HG03571 (cell line): Measurements from ENCODE around the gene ASB16.
A peak's percentile ranks its signal among the peaks of the same experiment; 100 is the strongest.

Experiments used
- ATAC-seq: cut with Tn5 transposase; IDR thresholded peaks from one replicate; pipeline ENCODE4 v1.9.1; 2021; ENCODE audit not compliant: unreplicated experiment

The ASB16 gene

DNA sequence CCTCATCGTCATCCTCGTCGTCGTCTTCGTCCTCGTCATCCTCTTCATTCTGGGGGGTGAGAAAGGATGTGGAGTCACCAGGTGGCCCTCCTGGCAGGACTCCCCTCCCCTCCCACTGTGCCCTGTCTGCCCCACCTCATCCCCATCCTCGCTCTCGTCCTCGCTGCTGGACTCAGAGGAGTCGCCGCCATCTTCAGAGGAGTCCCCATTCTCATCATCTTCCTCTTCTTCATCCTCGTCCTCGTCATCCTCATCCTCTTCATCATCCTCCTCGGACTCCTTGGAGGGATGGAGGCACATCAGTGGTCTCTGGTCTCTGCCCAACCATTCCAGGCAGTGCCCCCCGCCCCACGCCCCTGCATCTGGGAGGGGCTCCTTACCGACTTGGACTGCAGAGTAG, 36.8 kb downstream of the ASB16 start:
- ATAC-seq = no peak

DNA sequence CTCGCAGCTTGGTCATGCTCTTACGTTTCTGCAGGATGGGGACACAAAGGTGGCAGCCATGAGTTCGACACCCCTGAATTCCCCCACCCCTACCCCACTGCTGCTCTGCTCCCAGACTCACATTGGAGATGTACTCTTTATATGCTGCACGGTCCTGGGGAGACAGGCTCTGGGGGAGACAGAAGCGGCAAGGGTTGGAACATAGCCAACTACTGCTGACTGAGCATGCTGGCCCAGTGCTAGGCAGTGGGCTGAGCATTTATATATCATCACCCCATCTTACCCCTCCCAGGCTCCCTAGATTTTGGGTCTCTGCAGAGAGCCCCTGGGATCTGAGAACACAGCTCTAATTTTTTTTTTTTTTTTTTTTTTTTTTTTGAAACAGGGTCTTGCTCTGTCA, 37.2 kb downstream of the ASB16 start:
- no peak for ATAC-seq

DNA sequence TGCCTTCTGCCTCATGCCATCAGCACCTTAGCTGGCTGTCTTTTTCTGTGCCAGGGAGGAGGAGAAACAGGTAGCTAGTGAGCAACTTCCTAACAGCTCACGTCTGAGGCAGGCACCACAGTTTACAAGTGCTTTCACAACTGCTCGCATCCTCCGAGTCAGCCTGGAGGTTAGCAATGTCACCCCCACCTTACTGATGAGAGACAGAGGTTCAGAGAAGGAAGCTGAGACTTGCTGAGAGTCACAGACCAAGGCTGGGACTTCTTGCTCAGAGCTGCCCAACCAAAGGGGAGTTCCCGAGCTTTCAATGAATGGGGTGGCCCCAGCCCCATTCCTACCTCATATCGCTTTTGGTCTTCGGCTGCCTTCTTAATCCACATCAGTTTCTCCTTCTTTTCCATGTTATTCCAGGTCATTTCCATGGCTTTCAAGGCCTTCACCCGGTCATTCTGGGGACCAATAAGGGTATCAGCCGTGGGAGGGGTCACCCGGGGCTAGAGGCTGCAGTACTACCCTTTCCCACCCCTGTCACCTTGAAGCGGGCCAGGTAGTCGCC, 39.4 kb downstream of the ASB16 start:
- peak; percentile 9 for ATAC-seq

- peak; percentile 68 for ATAC-seq
These were observed 40.1 kb downstream of the ASB16 start for GRCh38 chr17:44210342-44211192.

DNA sequence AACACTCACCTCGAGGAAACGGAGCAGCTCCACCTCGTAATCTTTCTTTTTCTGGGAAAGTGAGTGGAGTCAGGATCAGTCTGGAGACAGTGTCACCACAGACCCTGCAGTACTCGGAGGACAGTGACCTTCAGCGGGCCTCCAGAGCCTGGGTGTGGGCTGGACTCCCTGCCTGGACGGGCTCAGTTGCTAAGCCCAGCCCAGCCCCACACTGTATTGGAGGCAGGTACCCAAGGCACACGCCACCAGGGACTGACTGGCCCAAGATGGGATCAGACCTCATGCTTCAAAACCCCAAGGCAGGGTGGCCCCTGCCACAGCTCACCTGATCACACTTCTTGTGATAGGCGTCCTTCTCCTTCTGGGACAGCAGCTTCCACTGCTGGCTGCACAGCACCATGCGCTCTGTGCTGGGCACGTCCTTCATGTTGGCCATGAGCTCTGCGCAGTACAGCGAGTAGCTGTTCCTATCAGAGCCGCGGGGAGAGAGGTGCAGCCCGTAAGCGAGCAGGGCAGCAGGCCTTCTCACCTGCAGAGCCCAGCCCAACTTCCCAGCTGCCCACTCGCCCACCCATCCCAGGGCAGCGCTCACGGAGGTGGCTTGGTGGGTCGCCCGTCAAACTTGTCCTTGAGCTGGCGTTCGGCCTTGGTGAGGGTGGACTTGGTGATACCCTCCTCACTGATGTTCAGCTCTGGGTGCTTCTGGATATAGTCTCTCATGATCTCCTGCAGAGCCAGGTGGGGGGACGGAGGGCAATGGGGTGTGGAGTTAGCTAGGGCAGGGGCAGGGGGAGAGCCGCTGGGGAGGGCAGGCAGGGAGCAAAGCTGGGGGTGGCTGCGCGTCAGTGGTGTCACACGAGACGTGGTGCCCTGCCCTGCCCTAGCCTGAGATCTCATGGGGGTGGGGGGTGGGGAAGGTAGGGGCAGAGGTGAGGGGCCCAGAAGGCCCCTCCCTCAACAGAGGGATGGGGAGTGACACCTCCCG, 41.1 kb downstream of the ASB16 start:
- no peak for ATAC-seq

- ATAC-seq = no peak
These were observed 42.3 kb downstream of the ASB16 start for GRCh38 chr17:44212507-44213402.

DNA sequence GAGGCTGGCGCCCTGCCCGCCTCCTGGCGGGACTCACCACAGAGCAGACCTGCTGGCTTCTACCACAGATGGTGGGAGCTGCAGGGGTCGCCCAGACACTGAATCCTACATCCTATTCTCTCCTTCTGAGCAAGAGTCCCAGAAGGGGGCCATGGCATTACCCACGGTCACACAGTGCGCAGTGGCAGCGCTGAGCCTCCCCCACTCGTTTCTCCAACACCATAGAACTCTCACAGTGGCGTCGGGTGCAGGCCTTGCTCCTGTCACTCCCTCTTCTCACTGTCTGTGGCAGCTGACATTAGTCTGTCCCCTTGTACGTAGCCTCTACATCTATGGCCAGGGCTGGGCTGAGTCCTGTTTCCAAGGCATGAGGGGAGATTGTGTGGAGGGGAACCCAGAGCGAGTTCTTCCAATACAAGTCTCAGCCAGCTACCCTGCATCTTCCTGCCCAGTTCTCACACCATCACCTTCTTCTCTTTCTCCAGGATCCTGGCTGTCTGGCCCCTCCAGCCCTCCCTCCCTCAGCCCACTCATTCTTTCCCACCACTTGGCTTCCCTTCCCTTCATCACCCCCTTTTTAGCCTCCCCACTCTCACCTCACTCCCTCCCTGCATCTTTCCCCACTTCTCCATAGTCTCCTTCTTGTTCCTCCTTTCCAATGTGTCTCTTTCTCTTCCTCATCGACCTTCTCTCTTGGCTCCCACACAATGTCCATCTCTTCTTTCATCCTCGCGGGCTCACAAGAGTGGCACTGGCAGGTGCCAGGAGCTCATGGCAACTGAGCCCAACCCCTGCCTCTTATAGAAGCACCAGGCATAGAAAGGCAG, 43.1 kb downstream of the ASB16 start:
- ATAC-seq = no peak

- ATAC-seq = no peak
These were observed 43.7 kb downstream of the ASB16 start for GRCh38 chr17:44214230-44214494.

- no peak for ATAC-seq
These were observed 44.4 kb downstream of the ASB16 start for GRCh38 chr17:44214896-44215295.

DNA sequence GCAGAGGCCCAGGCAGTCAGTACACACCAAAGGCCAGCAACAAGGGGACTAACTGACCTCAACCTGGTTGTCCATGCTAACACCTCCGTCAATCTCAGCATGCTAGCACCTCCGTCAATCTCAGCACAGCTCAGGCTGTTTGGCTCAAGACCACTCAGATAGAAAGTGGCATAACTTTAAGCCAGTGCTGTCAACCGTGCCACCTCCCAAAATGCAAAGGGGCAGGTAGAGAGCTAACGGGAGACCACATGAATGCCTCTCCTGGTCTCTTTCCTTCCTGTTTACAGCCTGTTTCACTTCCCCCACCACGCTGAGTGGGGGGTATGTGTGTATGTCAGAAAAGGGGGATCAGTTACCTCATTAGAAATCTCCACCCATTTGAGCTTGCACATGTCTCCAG, 45.7 kb downstream of the ASB16 start:
- ATAC-seq = no peak

- no peak for ATAC-seq
These were observed 46.2 kb downstream of the ASB16 start for GRCh38 chr17:44216694-44217093.

GRCh38 chr17:44217738-44218343, 47.3 kb downstream of the ASB16 start:
- ATAC-seq = no peak

GRCh38 chr17:44218344-44219107, 48.0 kb downstream of the ASB16 start:
- peak; percentile 30 for ATAC-seq

DNA sequence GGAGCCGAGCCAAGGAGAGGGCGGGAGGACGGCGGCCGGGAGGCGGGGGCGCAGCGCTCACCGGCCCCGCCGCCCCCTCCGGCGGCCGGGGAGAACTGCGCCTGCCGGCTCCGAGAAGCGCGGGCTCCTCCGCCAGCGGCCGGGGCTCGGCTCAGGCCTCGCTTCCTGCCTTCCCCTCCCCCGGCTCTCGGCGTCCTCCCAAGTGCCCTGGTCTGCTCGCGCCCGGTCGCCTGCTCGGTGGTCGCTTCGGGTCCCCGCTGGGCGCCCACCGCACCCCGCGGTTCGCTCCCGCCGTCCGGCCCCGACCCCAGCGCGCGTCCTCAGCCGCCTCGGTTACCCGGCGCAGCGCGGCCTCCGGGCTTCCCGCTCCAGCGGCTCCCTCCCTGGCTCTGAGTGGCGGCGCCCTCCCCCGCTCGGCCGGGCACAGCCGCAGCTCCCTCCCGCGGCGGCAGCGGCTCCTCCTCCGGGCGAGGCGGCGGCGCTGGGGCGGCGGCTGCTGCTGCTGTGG, 48.7 kb downstream of the ASB16 start:
- ATAC-seq = peak; percentile 28

- ATAC-seq = peak; percentile 12
These were observed 49.2 kb downstream of the ASB16 start, which contains the start of gene UBTF for GRCh38 chr17:44219616-44220212. UBTF (minus strand) TSS chr17:44219675; CDS start chr17:44218229, 1,446 bp downstream.

- ATAC-seq = no peak
These were observed 49.9 kb downstream of the ASB16 start for GRCh38 chr17:44220213-44221083.
